ENCODE results near the gene ATP5IF1. TPM values are rescaled to one million over a fixed set of nuclear protein-coding genes. Genes with fewer than 3 reads are reported as not detected.

ATP5IF1 gene
- total RNA-seq, 1 donor from 2014 or later = 130 TPM

DNA sequence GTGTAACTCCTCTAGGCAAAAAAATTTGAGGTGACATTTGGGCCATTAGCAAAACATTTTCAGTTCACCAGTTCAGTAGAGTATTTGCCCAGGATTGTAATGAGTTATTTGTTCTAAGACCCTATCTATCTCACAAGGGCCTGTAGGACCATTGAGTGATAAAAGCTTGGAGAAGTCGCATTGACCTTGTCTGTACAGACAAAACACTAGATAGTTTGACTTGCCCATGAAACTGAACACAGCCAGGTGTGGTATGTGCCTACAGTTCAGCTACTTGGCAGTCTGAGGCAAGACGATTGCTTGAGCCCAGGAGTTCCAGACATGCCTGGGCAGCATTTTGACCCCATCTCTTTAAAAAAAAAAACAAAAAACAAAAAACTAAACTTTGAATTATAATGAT lies 3.1 kb downstream of the ATP5IF1 start:
- no peaks in the 10 kb centered on the region for H3K27me3 Mint-ChIP-seq
- peak overlapping the region; percentile 85 for H3K27ac Mint-ChIP-seq
- H3K4me3 Mint-ChIP-seq (ENCODE audit: low read depth) = no peak overlapping the region
- H3K36me3 Mint-ChIP-seq (ENCODE audit: insufficient read depth) = no peaks in the 10 kb centered on the region
- H3K9me3 Mint-ChIP-seq (ENCODE audit: low read depth) = no peaks in the 10 kb centered on the region
- TF ChIP-seq, protein P1, sequence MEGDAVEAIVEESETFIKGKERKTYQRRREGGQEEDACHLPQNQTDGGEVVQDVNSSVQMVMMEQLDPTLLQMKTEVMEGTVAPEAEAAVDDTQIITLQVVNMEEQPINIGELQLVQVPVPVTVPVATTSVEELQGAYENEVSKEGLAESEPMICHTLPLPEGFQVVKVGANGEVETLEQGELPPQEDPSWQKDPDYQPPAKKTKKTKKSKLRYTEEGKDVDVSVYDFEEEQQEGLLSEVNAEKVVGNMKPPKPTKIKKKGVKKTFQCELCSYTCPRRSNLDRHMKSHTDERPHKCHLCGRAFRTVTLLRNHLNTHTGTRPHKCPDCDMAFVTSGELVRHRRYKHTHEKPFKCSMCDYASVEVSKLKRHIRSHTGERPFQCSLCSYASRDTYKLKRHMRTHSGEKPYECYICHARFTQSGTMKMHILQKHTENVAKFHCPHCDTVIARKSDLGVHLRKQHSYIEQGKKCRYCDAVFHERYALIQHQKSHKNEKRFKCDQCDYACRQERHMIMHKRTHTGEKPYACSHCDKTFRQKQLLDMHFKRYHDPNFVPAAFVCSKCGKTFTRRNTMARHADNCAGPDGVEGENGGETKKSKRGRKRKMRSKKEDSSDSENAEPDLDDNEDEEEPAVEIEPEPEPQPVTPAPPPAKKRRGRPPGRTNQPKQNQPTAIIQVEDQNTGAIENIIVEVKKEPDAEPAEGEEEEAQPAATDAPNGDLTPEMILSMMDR (IDR thresholded peaks at IDR 0.05; ENCODE audit: unreplicated experiment) = no peak
- peaks cover 8% of the 10 kb centered on the region for H3K4me1 Mint-ChIP-seq (ENCODE audit: low read depth)
- DNase-seq (ENCODE audit: low spot score, unreplicated experiment) = no peak

DNA sequence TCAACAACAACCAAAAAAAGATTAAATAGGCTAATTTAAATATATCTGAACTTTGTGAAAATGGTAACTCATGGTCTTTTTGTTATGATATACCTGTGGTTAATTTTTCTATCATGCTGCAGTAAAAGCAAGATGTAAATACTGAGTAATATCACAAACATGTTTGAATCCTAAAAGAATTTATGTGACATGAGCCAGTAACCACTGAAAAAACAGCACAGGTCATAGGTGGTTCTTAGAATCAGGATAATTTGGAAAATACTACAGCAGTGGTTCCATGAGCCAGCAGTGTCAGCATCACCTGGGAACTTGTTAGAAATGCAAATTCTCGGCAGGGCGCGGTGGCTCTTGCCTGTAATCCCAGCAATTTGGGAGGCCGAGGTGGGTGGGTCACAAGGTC lies 4.1 kb downstream of the ATP5IF1 start:
- no peaks in the 10 kb centered on the region for H3K36me3 Mint-ChIP-seq (ENCODE audit: insufficient read depth)

DNA sequence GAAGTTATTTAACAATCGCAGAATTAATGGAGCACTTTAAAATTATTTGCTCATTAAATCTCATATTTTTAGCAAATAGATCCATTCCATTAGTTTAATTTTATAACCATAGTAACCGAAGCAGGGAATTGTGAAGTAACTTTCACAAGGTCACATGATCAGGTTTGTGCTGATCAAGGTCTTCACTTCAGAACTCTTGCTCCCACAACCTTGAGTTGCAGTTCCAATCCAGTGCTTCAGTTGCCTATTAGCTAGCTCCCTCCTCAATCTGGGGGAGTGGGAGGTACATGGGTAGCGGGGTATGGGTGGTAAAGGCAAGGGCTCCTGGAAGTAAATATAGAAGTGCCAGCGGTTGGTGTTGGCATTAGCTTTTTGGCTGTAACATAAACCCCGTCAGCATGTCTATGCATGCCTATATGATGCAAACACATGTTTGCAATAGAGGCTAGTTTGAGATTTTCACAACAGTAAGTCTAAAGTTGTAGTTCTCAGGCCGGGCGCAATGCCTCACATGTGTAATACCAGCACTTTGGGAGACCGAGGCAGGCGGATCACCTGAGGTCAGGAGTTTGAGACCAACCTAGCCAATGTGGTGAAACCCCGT lies 5.8 kb downstream of the ATP5IF1 start:
- no peaks in the 10 kb centered on the region for H3K27me3 Mint-ChIP-seq
- TF ChIP-seq, protein P1 (IDR thresholded peaks at IDR 0.05; ENCODE audit: unreplicated experiment) = no peak
- no peaks in the 10 kb centered on the region for H3K36me3 Mint-ChIP-seq (ENCODE audit: insufficient read depth)
- no peak for DNase-seq (ENCODE audit: low spot score, unreplicated experiment)
- H3K4me1 Mint-ChIP-seq (ENCODE audit: low read depth) = peaks cover 19% of the 10 kb centered on the region
- H3K9me3 Mint-ChIP-seq (ENCODE audit: low read depth) = no peaks in the 10 kb centered on the region
- no peak overlapping the region for H3K4me3 Mint-ChIP-seq (ENCODE audit: low read depth)
- H3K27ac Mint-ChIP-seq = no peak overlapping the region

More for the DNA sequence above, 4.1 kb downstream of the ATP5IF1 start:
- no peak overlapping the region for H3K27ac Mint-ChIP-seq
- no peak overlapping the region for H3K4me3 Mint-ChIP-seq (ENCODE audit: low read depth)
- H3K4me1 Mint-ChIP-seq (ENCODE audit: low read depth) = peaks cover 15% of the 10 kb centered on the region
- no peaks in the 10 kb centered on the region for H3K27me3 Mint-ChIP-seq
- no peaks in the 10 kb centered on the region for H3K9me3 Mint-ChIP-seq (ENCODE audit: low read depth)
- TF ChIP-seq, protein P1 (IDR thresholded peaks at IDR 0.05; ENCODE audit: unreplicated experiment) = no peak
- no peak for DNase-seq (ENCODE audit: low spot score, unreplicated experiment)

DNA sequence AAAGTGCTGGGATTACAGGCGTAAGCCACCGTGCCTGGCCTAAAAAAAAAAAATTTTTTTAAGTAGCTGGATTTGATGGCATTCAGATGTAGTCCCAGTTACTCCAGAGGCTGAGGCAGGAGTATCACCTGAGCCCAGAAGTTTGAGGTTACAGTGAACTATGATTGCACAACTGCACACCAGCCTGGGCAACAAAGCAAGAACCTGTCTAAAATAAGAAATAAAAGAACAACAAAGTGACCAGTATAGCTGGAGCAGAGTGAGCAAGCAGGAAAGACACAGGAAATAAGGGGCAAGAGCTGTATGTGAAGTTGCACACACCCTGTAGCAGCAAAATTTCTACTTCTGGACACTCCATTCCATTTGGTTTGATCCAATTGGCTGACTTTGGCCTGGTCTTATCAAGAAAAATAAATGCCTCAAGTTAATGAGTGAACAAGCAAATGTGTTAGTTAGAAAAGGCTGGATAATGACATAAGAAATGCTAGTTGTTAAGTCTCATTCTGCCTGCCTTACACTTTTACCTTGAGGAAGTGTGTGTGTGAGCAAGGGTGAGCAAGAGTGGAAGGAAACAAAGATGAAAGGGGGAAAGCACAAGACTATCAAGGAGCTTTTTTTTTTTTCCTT lies 7.9 kb downstream of the ATP5IF1 start:
- H3K36me3 Mint-ChIP-seq (ENCODE audit: insufficient read depth) = no peaks in the 10 kb centered on the region
- H3K27ac Mint-ChIP-seq = peak overlapping the region; percentile 93
- H3K4me1 Mint-ChIP-seq (ENCODE audit: low read depth) = peaks cover 31% of the 10 kb centered on the region
- H3K27me3 Mint-ChIP-seq = no peaks in the 10 kb centered on the region
- H3K9me3 Mint-ChIP-seq (ENCODE audit: low read depth) = no peaks in the 10 kb centered on the region
- DNase-seq (ENCODE audit: low spot score, unreplicated experiment) = no peak
- H3K4me3 Mint-ChIP-seq (ENCODE audit: low read depth) = peak overlapping the region; percentile 50
- TF ChIP-seq, protein P1 (IDR thresholded peaks at IDR 0.05; ENCODE audit: unreplicated experiment) = no peak

DNA sequence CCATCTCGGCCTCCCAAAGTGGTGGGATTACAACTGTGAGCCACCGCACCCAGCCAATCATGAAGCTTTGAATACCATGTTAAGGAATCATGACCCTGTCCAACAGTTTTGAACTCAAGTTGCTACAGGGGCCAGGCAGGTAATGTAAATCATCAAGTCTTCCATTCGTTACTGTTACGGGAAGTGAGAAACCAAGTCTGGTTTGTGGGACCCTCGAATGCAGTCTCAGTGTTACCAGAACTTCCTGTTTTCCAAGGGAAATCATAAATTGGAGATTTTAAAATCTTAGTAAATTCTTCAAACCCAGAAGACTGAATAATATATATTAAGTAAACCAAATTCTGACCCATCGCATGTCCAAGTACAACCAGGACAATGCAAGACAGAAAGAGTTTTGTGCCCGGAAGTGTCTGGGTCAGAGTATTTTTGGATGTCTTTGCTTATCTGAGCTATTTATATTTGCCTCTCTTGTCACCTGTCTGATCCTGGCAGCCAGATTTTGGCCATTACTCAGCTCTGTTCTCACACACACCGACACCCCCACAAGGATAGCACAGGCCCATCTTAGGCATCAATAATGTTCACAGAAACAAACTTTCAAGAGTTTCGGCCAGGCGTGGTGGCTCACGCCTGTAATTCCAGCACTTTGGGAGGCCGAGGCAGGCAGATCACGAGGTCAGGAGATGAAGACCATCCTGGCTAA lies 8.8 kb downstream of the ATP5IF1 start:
- H3K27me3 Mint-ChIP-seq = no peaks in the 10 kb centered on the region
- TF ChIP-seq, protein P1 (IDR thresholded peaks at IDR 0.05; ENCODE audit: unreplicated experiment) = no peak
- H3K36me3 Mint-ChIP-seq (ENCODE audit: insufficient read depth) = no peaks in the 10 kb centered on the region
- peaks cover 36% of the 10 kb centered on the region for H3K4me1 Mint-ChIP-seq (ENCODE audit: low read depth)
- DNase-seq (ENCODE audit: low spot score, unreplicated experiment) = no peak
- peak overlapping the region; percentile 93 for H3K27ac Mint-ChIP-seq
- peak overlapping the region; percentile 54 for H3K4me3 Mint-ChIP-seq (ENCODE audit: low read depth)
- H3K9me3 Mint-ChIP-seq (ENCODE audit: low read depth) = no peaks in the 10 kb centered on the region

Data from progenitor cell of endocrine pancreas (in vitro differentiated cells).